Activated T-helper 1 cell treated with anti-CD3 and anti-CD28 coated beads, Interleukin-2, amount 50 U/mL, for 16 hours (primary cell): ENCODE measurements around the gene NEGR1.

Source experiments
- DNase-seq, 2 donors: peaks; one replicate each; pipeline ENCODE4 v3.0.0-alpha.2; 2020; ENCODE audit warnings: low read depth in 1 of 2, low spot score in 1 of 2

Gene NEGR1

GRCh38 chr1:71717186-71717585 is 565.2 kb downstream of the NEGR1 start:
- DNase-seq: no peak

- DNase-seq: no peak
These were observed 570.9 kb downstream of the NEGR1 start for GRCh38 chr1:71711456-71711855.

GRCh38 chr1:71706029-71706671 is 576.2 kb downstream of the NEGR1 start:
- no peak for DNase-seq

DNA sequence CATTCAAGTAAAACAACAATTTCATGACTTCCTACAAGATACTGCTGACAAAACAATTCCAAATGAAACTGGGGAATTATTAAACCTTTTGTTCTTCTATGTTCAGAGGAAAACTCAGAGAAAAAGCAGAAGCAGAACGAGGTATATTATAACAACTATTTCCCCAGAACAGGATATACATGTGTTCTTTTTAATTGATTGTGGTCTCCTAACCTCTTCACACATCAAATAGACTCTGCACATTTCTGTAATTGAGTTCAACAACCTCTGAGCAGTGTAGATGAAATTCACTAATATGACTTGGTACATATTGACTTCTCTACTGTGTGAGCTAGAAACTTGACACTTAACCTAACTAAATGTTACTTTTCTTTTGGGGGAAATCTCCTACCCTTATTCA is 584.2 kb downstream of the NEGR1 start:
- DNase-seq: no peak

GRCh38 chr1:71695821-71696220 is 586.5 kb downstream of the NEGR1 start:
- no peak for DNase-seq

DNA sequence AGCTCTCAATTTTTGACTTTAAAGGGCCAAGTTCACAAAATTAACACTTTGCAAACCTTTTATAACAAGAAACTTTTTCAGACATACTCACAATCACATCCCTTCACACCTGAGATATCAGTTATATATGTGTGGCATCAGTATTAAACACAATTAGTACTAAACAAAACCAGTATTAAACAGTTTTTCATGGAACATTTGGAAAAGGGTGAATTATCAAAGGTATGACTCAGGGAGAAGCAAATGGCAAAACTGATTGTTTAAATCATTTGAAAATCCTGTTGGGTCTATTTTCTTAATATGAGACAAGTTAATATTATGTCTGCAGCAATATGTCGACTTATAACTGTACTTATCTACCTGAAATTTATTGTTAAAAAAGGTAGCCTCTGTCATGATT is 587.3 kb downstream of the NEGR1 start:
- no peak for DNase-seq

- no peak for DNase-seq
These were observed 588.8 kb downstream of the NEGR1 start for GRCh38 chr1:71693581-71693980.

DNA sequence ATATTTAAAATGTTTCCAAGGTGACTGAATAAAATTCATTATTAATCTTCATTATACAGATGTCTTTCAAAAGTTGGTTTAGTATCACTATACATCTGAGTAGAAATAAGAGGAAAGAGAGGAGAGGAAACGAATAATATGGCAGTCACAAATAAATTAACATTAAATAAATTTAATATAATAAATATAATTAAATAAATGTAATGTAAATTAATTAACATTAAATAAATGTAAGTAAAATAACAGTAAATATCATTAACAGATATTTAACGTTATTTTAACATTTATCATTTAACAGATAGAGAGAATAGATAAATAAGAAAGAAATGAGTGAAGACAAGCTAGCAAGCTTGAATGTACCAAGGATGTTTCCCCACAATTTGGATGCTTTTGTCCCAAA is 592.7 kb downstream of the NEGR1 start:
- no peak for DNase-seq

DNA sequence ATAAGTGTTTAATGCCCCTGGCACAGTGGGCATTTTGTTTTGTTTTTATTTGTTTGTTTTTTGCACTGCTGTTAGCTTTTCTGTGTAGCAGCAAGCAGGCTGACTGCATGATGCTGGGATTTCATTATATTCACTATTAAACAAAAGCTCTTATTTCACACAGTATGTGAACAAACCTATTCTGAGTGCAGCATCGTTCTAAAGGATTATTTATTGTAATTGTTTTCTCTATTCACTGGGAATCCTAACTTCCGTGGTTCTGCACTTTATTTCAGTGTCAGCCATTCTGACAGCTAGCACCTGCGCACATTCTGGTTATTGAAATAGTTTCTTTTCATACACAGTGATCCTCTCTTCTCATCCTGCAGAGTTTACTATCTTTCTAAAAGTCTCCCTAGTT is 595.0 kb downstream of the NEGR1 start:
- no peak for DNase-seq

DNA sequence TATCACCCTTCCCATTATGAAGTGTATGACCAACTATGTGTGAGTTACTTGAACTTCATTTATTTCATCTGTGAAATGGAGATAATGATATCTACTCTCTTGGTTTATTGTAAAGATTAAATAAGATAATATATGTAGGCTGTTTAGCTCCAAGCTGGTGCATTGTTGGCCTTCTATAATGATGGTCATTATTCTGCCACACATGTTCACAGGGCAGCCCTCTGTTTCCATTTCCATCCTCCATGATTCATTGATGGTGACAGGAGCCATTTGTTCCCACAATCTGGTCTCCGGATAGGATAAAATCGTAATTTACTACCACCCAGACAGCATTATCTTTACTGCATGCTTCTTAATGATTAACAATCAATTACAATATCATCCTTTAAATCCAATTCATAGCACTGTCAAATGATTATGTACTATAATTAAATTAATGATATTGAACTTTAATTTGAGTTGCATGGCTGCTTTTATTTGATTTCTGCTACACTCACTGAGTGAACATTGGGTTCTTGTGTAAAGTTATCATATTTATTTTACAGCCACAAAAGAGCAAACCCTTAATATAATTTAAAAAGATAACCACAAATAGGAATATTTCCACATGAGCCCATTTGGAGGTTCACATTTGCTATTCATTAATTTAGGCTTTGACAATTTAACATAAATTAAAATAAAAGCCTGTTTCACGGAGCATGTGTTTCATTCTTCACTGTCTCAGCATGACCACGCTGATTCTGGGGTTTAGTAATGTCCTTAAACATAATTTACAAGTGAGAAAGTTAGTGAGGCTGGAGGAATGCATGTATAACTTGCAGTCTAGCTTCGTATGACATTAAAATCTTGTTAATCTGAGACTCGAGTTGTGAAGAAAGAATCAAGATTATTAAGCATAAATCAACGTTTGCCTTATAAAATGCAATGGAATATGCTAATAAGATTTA is 605.1 kb downstream of the NEGR1 start:
- DNase-seq: no peak

DNA sequence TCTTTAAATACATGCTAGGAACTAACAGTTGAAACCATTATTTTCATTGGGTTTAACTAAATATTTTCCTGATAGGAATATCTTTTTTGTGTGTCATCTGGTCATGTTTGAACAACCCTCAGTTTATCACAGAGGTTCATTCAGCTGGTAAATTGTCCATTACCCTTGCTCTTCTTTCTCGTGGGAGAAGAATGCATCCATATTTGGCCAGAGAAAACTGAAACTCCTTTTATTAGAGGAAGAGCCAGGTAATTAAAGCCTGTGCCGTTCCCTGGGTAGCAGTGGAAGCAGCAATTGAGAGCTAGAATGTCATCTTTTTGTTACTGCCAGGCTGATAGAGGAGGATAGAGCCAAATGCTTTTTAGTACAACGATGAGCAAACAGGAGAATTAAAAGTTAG is 614.3 kb downstream of the NEGR1 start:
- no peak for DNase-seq

- DNase-seq: no peak
These were observed 615.1 kb downstream of the NEGR1 start for GRCh38 chr1:71667216-71667615.

- no peak for DNase-seq
These were observed 615.7 kb downstream of the NEGR1 start for GRCh38 chr1:71666609-71667008.

GRCh38 chr1:71660411-71660810 is 621.9 kb downstream of the NEGR1 start:
- no peak for DNase-seq

- DNase-seq: no peak
These were observed 624.3 kb downstream of the NEGR1 start for GRCh38 chr1:71657891-71658679.

DNA sequence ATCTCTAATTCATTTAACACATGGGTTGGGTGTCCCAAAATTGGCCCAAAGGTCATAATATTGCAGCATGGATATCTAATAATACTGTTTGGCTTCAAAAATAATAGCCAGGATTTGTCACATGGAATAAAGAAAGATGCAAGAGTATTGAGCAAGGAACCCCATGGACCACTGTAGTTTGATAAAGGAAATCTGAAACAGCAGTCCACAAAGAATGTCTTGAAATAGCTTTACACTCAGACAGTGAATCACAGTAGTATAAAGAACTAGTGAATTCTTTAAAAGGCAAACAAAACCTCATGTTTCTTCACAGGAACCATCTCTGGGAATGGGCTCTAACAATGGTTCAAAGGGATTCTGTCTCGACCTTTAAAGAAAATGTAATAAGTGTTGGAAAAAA is 625.4 kb downstream of the NEGR1 start:
- DNase-seq: no peak

- no peak for DNase-seq
These were observed 626.7 kb downstream of the NEGR1 start for GRCh38 chr1:71655604-71656003.

GRCh38 chr1:71653952-71654351 is 628.4 kb downstream of the NEGR1 start:
- DNase-seq: no peak

DNA sequence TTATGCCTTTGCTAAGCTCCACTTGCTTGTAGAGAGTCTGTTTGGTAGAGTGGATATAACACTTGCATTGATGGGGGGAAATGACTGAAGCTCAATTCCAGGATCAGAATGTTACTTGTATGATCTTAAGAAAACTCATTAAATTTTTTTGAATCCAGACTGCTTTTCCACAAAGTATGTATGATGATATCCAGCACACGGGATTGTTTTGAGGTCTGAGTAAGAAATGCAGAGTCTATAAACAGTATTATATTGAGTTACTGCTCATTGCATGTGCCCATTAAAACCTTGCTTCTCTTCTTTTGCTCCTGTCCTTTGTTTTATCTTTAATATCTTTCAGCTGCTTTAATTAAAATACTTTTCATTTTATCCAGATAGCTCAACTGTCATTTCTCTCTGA is 631.1 kb downstream of the NEGR1 start:
- no peak for DNase-seq

- no peak for DNase-seq
These were observed 632.2 kb downstream of the NEGR1 start for GRCh38 chr1:71650119-71650518.

DNA sequence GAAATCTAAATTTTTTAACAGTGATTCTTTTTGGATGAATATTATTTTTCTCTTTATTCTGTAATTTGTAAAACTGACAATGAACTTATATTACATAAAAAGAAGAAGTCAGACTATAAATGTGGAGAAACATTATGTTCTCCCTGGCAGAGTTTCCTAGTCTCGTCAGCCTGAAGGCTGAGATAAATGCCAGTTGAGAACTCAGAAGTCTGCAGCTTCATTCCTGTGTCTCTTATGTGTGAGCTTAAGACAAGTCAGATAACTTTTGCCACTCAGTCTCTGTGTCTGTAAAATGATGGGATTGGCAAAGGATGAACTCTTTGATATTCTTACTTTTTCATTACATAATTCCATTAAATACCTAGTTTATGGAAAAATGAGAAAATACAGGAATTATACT is 632.7 kb downstream of the NEGR1 start:
- no peak for DNase-seq
